Measurements from ENCODE around the gene HSPB1.
"Not testable (repeated sequence)": the region's sequence is repeated elsewhere in the genome, so short reads cannot be mapped to it uniquely, and the experiment has no call there.

Gene HSPB1

DNA sequence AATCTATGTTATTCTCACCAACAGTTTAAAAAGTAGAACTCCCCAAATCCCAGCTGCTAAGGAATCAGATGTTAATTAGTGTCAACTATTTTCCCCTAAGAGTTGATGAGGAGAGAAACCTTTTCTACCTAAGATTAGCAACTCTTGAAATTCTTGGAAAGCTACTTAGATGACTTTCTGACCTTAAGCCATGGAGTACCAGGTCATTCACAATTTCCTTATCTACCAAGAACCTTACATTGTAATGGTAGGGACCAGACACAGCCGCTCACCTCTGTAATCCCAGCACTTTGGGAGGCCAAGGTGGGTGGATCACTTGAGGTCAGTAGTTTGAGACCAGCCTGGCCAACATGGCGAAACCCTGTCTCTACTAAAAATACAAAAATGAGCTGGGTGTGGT, 32.9 kb downstream of the HSPB1 start:
- DNase-seq = not testable (repeated sequence)

DNA sequence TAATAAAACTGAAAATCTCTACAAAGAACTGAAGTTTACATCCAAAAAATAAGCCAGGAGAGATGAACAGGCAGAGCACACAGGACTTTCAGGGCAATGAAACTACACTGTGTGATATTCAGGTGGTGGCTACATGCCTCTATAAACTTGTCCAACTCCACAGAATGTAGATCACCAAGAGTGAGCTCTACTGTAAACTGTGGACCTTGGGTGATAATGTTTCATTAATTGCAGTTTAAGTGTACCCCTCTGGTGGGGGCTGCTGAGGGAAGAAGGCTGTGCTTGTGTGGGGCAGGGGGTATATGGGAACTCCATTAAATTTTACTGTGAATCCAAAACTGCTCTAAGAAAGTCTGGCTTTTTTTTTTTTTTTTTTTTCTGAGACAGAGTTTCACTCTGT, 33.6 kb downstream of the HSPB1 start:
- DNase-seq = no peak

DNA sequence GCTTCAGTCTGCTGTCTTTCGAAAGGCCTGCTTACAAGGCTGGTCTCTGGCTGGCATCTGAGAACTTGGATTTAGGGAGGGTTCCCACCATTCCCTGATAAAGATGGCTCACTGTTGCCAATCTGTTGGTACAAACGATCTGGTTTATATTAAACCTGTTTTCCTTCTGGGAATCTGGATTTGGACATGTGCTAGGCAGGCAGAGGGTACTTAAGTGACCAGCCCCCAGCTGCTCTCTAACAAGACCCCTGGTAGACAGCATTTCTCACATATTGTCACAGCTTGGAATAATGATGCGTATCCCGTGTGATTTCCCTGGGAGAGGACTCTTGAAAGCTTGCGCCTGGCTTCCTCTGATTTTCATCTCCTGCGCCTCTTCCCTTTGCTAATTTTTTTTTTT, 34.7 kb downstream of the HSPB1 start:
- DNase-seq = no peak

DNA sequence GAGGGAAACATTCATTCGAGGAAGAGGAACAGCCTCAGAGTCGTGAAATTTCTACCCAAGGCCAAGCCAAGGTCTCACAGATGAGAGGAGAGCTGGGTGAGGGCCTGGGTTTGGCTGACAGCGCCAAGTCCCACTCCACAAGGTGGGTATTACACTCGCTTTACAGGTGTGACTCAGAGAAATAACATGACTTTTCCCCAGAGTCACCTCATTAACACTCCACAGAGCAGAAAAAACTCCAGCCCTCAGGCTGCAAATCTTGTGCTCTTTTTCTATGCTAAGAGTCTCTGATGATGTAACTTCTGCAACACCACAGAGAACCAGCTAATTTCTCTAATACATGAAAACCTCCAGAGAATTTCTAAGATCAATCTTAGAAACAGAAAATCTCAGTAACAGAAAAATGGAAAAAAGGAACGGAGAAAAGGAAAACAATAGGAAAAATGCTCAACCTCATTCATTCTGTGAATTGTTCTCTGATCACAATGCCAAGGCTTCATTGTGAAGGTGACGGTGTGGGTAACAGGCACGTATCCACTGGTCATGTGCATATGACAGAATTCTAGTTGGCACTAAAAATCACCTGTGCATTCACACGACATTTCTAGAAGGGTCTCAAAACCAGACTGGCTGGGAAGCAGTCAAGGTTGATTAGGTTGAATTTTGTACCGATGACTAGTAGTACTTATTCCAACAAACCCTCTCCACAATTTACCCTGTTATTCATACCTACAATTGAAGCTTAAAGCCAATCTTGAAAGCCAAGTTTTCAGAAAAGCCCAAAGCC, 36.0 kb downstream of the HSPB1 start:
- no peak for DNase-seq

DNA sequence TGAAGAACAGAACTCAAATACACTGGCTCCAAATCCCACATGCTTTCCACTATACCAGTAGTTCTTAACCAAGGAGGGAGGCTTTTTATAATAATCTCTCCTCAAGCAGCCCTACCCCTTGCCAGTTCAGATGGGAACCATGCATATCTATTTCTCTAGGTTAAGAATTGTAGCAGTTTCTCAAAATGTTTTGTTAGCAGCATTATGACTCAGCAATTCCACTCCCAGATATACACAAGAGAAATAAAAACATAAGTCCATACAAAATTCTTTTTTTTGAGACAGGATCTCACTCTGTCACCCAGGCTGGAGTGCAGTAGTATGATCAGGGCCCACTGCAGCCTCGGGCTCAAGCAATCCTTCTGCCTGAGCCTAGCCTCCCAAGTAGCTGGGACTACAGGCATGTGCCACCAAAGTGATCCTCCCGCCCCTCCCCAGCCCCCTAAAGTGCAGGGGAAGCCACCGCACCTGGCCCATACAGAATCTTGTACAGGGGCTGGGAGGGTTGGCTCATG, 38.2 kb downstream of the HSPB1 start:
- DNase-seq = no peak

DNA sequence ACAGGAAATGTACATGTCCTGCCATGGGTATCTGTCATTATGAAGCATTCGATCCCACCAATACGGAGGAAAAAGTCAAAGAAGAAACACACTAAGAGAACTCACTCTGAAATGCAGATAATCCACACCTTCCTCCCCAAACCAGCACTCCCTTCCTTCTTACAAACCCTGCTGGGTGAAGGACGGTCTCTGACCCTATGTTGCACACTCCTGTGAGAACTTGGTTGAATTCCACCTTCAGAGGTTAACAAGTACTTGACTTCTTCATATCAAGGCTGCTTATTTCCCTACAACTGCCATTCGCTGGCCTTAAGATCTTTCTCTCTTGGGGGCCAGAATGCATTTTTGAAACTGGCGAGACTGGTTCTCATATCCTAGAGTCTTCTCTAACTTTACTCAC, 39.7 kb downstream of the HSPB1 start:
- no peak for DNase-seq

DNA sequence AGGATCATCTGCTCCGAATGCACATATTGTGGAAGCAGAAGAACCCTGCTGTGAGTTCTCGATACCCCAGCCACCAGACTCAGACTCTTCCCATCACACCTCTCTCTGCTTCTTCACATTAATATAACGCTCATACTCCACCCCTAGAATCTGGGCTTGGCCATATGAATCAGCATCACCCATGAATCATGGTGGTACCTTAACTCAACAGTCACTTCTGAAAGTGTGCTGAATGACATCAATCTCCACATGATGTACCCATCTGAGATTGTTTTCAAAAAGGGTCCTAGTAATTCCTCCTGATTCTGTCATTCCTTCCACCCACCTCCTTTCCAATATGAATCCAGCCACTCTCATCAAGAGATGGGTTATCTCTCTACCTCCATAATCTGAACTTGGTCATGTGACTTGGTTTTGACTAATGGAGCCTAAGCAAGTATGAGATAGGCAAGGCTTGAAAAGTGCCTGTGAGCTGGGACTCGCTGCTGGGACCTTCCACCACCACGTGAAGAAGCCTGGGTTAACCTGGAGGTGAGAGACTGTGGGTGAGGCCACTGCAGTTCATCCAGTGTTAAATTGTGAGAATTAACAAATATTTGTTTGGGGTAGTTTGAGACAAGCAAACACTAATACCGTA, 40.9 kb downstream of the HSPB1 start:
- no peak for DNase-seq

DNA sequence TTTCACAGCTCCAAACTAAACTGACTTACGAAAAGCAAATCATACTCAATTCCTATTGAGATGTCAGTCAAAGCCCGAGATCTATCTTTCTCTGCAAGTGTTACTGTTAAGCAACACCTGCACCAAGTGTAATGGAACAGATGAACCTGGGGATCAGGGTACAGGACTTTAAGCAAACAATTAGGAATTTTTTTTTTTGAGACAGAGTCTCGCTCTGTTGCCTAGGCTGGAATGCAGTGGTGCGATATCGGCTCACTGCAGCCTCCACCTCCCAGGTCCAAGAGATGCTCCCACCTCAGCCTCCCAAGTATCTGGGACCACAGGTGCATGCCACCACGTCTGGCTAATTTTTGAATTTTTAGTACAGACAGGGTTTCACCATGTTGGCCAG, 41.5 kb downstream of the HSPB1 start:
- DNase-seq = no peak

DNA sequence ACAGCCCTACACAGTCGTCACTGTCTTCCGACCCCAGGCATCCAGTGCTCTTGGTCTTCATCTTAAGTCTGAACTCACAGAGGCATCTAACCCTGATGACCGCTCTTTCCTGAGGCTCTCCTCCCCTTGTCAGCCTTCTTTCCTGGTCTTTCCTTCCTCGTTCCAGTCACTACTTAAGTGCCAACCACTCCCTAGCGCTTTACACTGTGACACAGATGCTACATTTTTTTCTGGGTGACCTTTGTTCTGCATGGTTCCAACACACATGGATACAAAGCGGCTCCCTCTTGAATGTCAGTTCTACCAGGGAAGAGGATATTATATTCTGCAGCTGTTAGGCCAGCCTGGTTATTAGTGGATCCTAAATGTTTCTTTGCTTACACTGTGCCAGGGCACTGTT, 43.6 kb downstream of the HSPB1 start:
- DNase-seq = no peak

DNA sequence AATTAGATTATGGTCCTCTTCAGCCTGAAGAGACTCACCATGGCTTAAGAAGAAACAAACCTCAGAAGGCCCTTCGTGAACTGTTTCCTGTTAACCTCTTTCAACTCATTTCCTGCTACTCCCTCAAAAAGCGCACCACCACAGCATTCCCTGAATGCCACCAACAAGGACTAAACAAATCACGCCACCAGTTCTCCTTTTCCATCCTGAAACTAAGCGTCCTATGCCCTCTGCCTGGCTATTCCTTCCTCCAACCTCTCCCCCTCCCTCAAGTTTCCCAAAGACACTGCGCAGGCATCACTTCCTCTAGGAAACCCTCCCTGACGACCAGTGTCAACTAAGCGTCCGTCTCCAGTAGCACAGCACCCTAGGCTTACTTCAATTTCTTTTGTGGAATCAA, 44.3 kb downstream of the HSPB1 start:
- DNase-seq = no peak

DNA sequence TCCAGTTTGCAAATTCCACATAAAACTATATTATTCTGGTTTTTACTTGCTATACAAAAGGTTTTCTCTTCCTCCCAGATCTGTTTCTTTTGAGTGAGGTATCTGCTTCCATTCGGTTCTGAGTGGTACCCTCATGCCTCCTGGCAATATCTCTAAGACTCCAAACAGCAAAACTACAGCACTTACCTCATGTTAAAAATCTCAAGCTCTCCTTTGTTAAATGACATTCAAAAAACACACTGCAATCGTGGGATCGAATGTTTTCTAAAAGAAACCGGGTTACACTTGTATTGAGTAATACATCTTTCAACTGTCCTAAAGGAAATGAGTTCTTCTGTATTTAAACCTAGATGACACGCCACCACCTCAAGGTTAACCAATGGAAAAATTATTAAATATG, 45.2 kb downstream of the HSPB1 start:
- DNase-seq = no peak

DNA sequence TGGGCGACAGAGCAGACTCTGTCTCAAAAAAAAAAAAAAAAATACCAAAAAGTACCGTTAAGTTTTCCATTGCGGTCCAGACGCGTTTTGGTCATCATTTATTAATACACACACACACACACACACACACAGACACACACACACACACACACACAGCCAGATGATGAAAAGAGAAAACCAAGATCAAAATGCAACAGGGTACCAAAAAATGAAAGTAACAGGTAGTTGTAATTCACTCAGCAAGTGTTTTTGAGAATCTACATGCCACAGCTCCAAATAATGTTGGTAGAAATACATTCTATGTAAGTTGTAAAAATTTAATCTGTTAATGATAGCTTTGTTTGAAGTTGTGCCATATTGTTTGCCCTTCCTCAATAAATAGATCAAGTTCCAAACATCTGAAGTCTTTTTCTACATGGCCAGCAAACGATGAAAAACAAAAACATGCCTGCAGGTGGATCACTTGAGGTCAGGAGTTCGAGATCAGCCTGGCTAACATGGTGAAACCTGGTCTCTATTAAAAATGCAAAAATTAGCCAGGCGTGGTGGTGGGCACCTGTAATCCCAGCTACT, 46.9 kb downstream of the HSPB1 start:
- DNase-seq = no peak

DNA sequence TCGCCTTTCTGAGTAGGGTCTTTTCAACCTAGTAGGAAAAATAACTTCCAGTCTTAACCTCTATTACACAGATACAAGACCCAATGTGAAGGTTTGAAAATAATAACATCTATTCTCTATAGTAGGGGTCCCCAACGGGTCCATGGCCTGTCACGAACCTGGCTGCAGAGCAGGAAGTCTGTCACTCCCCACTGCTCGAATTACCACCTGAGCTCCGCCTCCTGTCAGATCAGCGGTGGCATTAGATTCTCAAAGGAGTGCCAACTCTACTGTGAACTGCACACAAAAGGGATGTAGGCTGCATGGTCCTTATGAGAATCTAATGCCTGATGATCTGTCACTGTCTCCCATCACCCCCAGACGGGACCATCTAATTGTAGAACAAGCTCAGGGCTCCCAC, 48.9 kb downstream of the HSPB1 start:
- no peak for DNase-seq

DNA sequence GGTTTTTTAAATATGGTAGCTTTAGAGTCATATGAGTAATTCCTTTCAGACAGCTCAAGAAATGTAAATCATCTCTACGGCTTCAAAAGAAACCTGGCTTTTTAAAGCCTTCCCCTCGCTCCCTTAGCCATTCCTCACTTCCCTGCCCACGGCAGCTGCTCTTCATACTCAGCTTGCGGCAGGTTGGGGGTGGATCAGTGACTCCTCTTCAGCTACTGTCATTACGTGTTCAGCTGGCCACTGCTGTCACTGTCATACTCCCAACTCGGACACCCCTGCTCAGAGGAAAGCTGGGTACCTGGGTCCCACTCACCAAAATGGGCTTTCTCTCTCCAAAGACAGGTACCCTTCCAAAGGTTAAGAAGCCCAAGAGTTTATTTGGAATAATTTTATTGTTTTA, 49.7 kb downstream of the HSPB1 start:
- DNase-seq = no peak

DNA sequence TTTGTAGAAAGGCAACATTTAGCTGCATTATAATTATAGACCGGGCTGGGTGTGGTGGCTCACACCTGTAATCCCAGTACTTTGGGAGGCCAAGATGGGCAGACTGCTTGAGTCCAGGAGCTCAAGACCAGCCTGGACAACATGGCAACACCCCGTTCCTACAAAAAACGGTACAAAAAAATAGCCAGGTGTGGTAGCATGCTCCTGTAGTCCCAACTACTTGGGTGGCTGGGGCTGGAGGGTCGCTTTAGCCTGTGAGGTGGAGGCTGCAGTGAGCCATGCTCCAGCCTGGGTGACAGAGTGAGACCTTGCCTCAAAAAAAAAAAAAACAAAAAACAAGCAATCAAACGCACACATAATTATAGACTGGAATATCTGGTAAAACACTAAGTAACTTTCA, 51.3 kb downstream of the HSPB1 start:
- no peak for DNase-seq

Measured in central memory CD4-positive, alpha-beta T cell (primary cell).